Stimulated activated CD4-positive, alpha-beta T cell treated with anti-CD3 and anti-CD28 coated beads, Interleukin-4, amount 100 ng/mL, for 48 hours (primary cell): ENCODE measurements around the gene ARMC9.
A peak's percentile ranks its signal among the peaks of the same experiment; 100 is the strongest.
"Not testable (repeated sequence)": the region's sequence is repeated elsewhere in the genome, so short reads cannot be mapped to it uniquely, and the experiment has no call there.

Experiments used
- DNase-seq, 2 donors: peaks; one replicate each; pipeline ENCODE4 v3.0.0-alpha.2; 2020; ENCODE audit warnings: low read depth in 2 of 2

ARMC9 gene

GRCh38 chr2:231398585-231398984 is 200.2 kb downstream of the ARMC9 start:
- no peak for DNase-seq

DNA sequence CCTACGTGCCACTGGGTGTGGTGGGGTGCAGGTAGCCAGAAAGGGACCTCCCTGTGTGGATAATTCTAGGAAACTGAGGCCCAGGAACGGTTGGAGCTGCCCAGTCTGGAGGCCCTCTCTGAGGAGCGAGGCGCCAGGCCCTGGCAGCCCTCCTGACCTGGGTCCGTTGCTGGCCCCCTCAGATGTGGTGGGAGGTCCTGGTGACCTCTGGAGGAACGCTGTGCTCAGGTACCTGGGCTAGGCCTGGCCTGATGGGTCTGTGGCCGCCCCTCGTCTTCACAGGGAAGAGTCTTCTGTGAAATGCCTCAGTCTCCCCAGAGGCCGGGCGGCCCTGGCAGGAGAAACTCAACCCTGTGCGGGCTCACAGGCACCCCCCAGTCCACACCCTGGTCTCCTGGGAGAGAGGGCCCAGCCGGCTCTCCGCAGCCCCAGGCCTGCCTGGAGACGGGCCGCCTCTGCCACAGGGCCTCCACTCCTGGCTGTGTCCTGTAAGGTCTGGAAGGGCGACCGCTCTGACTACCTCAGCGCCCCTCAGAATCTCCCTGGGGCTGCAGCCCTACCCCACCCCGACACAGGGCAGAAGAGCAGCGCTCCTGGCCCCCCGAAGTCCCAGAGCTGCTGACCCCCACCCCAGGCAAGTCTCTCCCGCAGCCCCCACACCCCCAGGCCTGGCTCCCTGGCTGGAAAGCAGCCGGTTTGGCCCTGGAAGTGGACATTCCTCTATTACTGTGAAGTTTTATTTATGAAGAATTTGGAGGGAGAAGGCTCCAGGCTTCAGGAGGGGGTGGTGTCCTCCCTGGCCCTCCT is 200.8 kb downstream of the ARMC9 start:
- DNase-seq = no peak

DNA sequence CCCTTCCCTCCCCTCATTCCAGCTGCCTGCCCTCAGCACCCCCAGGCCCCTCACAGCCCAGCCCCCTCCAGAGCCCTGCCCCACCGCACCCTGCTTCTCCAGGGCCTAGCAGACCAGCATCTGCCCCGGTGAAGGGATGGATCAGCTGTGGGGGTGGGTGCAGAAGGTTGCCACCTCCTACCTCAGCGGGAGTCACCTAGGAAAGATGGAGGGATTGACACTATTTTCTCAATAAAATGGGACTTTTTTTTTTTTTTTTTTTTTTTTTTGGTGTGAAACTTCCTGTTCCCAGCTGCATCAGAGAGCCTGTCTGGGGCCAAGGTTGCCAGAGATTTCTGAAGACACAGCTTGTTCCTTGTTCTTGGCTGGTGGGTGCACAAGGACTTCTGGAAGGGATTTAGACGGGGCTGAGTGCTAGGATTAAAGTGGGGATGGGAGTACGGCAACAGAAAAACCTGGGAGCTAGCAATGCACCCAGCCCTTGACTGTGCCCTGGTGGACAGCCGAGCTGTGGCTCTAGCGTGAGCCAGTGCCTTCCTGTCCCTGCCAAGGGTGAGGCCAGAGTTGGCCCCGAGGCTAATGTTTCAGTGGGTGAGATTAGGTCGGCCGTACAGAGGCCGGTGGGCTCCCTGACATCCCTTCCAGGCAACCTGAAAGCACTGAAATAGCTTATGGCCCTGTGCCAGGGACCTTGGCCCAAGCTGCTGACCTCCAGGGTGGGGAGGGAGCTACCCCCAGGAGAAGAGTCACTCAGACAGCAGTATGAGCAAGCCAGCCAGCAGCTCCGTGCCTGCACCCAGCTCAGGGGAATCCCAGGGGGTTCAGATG is 201.6 kb downstream of the ARMC9 start:
- no peak for DNase-seq

DNA sequence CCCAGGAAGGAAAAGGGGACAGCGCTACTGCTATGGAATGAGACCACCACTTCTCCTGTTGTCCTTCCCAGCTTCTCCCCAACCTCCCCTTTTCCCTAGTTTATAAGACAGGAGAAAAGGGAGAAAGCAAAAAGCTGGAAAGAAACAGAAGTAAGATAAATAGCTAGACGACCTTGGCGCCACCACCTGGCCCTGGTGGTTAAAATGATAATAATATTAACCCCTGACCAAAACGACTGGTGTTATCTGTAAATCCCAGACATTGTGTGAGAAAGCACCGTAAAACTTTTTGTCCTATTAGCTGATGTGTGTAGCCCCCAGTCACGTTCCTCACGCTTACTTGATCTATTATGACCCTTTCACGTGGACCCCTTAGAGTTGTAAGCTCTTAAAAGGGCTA is 202.2 kb downstream of the ARMC9 start:
- DNase-seq = not testable (repeated sequence)

- DNase-seq = not testable (repeated sequence)
Observed at GRCh38 chr2:231401101-231401500, 202.7 kb downstream of the ARMC9 start.

- not testable (repeated sequence) for DNase-seq
Observed at GRCh38 chr2:231403421-231404182, 205.2 kb downstream of the ARMC9 start.

- not testable (repeated sequence) for DNase-seq
Observed at GRCh38 chr2:231404183-231404578, 205.8 kb downstream of the ARMC9 start.

GRCh38 chr2:231405601-231406367 is 207.4 kb downstream of the ARMC9 start:
- peak in 1 of 2 donors; percentile 15 for DNase-seq

DNA sequence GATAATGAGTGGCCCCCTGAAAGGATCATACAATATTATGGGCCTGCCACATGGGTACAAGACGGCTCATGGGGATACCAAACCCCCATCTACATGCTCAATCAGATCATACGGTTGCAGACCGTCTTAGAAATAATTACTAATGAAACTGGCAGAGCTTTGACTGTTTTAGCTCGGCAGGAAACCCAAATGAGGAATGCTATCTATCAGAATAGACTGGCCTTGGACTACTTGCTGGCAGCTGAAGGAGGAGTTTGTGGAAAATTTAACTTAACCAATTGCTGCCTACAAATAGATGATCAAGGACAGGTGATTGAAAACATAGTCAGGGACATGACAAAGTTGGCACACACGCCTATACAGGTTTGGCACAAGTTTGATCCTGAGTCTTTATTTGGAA is 209.3 kb downstream of the ARMC9 start:
- DNase-seq = not testable (repeated sequence)

DNA sequence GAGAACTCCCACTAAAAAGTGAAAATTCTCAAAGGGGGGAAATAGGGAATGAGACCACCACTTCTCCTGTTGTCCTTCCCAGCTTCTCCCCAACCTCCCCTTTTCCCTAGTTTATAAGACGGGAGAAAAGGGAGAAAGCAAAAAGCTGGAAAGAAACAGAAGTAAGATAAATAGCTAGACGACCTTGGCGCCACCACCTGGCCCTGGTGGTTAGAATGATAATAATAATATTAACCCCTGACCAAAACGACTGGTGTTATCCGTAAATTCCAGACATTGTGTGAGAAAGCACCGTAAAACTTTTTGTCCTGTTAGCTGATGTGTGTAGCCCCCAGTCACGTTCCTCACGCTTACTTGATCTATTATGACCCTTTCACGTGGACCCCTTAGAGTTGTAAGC is 209.9 kb downstream of the ARMC9 start:
- not testable (repeated sequence) for DNase-seq

DNA sequence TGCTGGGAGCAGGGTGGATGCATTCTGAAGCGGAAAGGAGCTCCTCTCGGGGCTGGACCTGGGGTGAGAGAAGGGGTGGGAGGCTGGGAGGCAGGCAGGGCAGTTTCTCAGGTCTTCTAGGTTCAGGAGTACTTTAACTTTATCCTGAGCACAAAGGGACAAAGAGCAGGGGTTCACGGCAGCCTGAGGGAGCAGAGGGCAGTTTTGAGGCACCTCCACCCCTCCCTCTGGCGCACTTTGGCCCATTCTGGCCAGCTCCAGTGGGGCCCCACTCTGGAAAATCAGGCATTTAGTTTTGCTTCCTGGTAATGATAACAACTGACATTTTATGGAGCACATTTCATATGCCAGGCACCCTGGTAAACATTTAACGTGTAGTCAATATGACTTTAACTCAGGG is 211.3 kb downstream of the ARMC9 start:
- DNase-seq = no peak

DNA sequence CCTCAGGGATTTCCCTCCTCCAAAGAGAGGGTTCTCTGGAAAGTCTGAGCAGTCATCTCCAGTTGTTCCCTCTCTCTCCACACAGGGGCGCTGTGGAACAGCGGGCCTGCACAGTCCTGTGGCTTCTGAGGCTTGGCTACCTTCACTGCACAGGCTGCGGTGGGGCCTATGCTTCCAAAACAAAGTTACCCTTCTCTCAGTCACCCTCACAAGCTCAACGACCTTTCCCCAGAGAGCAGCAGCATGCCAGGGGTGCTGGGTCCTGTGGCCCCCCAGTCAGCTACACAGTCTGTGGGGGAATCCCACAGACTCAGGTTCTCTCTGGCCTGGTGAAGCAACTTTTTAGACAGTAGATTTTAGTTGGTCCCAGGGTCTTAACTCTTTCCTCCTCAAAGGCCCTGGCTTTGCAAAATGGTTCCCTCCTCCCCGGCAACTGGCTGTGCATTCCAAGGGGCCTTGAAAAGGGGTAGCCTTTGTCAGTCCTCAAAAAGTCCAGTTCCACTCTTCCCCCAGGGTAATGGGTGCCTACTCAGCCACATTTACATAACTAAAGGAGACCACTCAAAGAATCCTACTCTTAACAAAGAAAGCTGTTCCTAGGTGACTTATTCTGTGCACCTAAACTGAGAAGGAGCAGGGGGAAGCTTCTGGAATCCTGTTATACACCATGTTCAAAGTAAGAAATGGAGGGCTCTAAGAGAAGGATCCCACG is 212.0 kb downstream of the ARMC9 start:
- DNase-seq = no peak

GRCh38 chr2:231411237-231411636 is 212.8 kb downstream of the ARMC9 start:
- no peak for DNase-seq

DNA sequence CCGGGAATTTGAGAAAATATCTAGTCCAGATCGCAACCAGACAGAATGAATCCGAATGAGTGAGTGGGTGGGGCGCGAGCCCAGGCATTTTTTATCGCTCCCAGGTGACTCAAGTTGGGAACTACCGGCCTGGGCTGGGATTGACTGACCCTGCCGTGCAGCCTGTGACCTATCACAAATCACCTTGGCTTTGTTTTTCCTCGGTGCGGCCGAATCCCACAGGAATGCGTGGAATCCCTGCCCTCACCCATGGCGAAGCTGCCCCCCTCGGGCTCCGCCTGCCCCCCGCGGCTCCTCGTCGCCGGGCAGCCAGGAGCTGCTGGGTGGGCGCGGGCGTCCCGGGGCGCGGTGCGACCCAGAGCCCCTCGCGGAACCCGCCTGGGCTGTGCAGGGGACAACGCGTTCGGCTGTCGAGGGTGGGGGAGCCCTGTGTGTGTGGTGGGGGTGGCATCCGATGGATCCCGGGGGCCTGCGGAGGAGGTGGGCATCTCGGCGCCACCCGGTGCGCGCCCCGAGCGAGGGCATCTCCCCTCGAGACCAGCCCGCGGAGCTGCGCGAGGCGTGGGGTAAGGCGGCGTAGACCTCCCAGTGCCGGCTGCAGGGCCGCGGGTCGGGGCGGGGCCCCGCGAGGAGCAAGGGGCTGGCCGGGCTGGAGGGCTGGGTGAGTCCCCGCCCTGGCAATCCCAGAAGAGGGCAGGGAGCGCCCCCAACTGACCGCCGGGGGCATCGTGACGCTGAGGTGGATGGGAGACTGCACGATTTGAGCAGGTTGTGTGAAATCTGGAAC is 213.6 kb downstream of the ARMC9 start:
- DNase-seq = peak; percentile 56 to 75

GRCh38 chr2:231412618-231412963 is 214.2 kb downstream of the ARMC9 start:
- DNase-seq = no peak

- DNase-seq = no peak
Observed at GRCh38 chr2:231413456-231413855, 215.0 kb downstream of the ARMC9 start.

- DNase-seq = no peak
Observed at GRCh38 chr2:231413921-231414476, 215.6 kb downstream of the ARMC9 start.

- DNase-seq = no peak
Observed at GRCh38 chr2:231415029-231415428, 216.6 kb downstream of the ARMC9 start.

GRCh38 chr2:231418820-231419640 is 220.6 kb downstream of the ARMC9 start:
- no peak for DNase-seq
